H54 (cell line): ENCODE results near the gene TGFBI.

Experiments
- DNase-seq: peaks from one replicate; pipeline ENCODE4 v3.0.0; 2011; ENCODE audit warnings: low spot score, mixed read lengths; ENCODE audit not compliant: insufficient read length
- FAIRE-seq: peaks from 3 replicates; lab custom pipeline; 2011; peaks lifted over from hg19 to GRCh38; lab: Jason Lieb, UNC
- POLR2A ChIP-seq: IDR thresholded peaks from 2 replicates; pipeline ENCODE4 v1.6.1; 2011; ENCODE audit warnings: low read depth, mild to moderate bottlenecking, low read length

Gene TGFBI

DNA sequence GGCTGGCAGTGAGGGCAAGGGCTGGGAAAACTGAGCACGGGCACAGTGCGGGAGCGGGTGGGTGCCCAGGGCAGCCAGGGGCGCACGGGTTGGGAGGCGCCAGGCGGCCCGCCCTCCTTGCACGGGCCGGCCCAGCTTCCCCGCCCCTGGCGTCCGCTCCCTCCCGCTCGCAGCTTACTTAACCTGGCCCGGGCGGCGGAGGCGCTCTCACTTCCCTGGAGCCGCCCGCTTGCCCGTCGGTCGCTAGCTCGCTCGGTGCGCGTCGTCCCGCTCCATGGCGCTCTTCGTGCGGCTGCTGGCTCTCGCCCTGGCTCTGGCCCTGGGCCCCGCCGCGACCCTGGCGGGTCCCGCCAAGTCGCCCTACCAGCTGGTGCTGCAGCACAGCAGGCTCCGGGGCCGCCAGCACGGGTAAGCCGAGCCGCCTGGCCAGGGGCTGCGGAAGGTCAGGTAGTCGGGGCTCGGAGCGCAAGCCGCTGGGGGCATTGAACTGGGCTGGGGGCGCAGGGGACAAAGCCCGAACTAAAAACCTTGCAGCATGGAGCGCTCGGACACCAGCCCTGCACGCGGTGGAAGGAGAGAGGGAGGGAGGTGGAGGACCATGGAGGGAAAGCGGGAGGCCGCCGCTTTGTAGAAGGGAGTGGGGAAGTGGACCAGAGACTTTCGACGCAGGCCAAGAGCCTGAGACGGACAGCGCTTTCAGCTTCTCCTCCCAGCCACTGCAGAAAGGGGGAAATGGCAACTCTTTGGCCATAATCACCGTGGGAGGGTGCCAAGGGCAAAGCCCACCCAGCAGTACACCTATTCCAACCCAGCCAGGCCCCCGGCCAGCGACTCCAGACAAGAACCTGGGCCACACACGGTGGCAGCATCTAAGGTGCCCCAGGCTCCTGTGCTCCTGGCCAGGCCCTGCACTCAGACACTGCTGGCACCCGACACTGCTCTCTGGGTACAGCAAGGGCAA lies at the start of gene TGFBI:
TGFBI (plus strand) TSS at position 207 of the 961 bp plus-strand sequence; CDS start at position 275, 68 bp downstream.
- no peak for FAIRE-seq

DNA sequence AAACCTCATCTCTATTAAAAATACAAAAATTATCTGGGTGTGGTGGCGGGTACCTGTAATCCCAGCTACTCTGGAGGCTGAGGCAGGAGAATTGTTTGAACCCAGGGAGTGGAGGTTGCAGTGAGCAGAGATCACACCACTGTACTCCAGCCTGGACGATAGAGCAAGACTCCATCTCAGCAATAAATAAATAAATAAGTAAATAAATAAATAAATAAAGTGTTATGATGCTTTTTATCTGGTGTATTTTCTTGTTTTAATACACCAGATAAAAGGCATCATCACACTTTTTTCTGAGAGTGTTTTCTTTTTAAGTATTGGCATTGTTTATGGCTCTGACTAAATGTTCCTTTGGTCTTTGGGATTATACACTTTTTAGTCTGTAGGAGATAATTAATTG lies 49.8 kb upstream of the TGFBI start:
- FAIRE-seq (no peak), DNase-seq (no peak)
- no peak for TF ChIP-seq POLR2A

More for the DNA sequence above, at the start of gene TGFBI:
- TF ChIP-seq POLR2A = peak; percentile 29; the same call in 1 of the 2 replicates
- DNase-seq = no peak

DNA sequence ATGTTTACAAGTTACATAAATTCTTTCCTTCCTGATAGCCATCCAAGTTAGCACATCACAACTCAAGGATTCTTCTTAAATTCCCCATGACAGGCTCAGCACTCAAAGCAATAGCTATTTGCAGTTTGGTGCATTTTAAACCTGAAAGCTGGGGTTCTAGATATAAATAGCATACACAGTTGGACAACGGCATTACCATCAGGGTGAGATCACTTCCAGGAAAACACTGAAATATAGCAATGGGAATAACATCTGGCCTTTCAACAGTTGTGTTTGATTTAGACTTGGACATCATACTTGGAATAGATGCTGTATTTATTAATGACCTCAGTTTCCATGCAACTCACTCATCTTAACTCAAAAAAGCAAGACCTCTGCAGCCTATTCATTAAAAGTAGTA lies 49.3 kb upstream of the TGFBI start:
- no peak for TF ChIP-seq POLR2A
- DNase-seq (no peak), FAIRE-seq (no peak)

DNA sequence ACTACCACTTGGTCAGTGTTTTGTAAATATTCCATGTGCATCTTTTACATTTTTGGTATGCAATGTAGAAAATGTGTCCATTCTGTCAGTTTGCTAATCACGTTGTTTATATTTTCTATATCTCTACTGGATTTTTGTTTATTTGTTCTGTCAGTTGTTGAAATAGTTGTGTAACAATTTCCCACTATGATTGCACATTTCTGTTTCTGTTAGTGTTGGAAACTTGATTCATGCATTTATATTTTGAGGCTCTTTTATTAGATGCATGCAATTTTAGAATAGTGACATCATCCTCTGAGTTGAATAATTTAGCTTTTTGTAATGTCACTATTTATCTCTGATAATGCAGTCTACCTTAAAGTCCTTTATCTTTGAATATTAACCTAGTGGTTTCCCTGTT lies 48.2 kb upstream of the TGFBI start:
- DNase-seq (no peak), FAIRE-seq (no peak)
- no peak for TF ChIP-seq POLR2A

DNA sequence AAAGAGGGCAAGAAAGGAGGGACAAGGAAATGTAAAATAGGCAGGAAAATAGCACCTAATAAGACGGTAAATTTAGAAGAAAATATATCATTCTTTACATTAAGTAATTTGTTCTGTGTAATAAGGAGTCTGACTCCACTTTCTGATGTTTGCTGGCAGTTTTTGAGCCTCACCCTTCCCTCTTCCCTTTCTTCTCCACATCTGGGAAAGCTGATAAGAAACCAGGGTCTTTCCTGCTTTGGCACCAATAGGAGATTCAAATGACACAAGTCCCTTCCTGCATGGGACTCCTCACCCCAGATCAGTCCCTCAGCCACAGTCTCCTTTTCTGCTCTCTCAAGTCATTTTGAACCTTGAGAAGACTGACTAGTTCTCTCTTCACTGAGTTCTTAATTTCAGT lies 42.8 kb upstream of the TGFBI start:
- DNase-seq = no peak
- no peak for TF ChIP-seq POLR2A
- FAIRE-seq = no peak

- no peak for DNase-seq
- no peak for TF ChIP-seq POLR2A
- FAIRE-seq = no peak
Measured at GRCh38 chr5:135986401-135986800, 42.4 kb upstream of the TGFBI start.

DNA sequence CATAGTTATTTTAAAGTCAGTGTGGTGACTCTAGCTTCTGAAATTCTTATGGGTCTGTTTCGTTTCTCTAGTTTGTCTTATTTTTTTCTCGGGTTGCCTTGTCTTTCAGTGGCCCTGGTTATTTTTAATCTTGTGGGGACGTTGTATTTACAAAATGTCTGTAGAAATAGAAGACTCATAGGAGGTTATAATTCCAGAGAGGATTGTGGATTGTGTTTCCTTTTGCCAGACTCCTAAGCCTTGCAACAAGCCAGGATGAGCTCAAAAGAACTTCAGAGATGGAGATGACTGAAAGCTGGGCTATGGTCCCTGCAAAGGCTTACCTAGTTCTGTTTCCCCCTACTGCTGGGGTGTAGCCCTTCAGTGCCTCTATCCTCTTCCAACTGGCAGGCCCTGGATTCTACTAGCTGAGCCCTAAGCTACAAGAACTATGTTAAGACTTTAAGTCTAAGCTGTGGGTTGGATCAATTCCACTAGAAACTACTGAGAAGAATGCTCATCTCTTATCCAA lies 41.8 kb upstream of the TGFBI start:
- FAIRE-seq (no peak), DNase-seq (no peak)
- TF ChIP-seq POLR2A = no peak

DNA sequence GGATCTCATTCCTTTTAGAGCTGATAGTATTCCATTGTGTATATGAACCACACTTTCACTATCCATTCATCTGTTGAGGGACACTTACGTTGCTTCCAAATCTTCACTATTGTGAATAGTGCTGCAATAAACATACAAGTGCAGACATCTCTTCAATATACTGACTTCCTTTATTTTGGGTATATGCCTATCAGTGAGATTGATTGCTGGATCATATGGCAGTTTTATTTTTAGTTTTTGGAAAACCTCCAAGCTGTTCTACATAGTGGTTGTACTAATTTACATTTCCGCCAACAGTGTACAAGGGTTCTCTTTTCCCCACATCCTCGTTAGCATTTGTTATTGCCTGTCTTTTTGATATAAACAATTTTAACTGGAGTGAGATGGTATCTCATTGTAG lies 40.2 kb upstream of the TGFBI start:
- FAIRE-seq (no peak), DNase-seq (no peak)
- no peak for TF ChIP-seq POLR2A

GRCh38 chr5:135989686-135990085 lies 39.1 kb upstream of the TGFBI start:
- DNase-seq (no peak), FAIRE-seq (no peak)
- no peak for TF ChIP-seq POLR2A

- no peak for FAIRE-seq
- no peak for DNase-seq
- TF ChIP-seq POLR2A = no peak
Measured at GRCh38 chr5:135990528-135991255, 38.1 kb upstream of the TGFBI start.

- DNase-seq = no peak
- TF ChIP-seq POLR2A = no peak
- FAIRE-seq = no peak
Measured at GRCh38 chr5:135991429-135991828, 37.4 kb upstream of the TGFBI start.

DNA sequence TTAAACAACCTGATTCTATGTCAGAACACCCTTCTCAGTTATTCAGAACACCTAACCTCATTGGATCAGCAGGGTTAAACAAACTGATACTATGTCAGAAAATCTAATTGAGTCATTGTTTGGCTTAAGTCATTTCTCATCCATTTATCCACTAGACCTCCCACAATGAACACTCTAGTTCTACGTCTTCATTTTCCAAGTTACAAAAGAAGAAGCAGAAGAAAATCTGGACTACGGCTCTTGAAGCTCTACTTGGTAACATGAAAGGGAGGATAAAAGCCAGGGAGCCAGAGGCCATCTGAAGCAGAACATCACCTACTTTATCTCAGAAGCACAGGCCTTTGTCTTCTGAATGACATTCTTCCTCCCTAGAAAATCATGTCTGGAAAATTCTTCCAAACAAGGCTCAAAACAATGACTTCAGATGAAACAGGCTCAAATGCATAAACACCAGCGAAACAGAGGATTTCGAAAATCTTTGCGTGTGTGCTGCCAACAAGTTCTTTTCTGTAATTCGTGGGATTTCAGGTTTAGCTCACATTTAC lies 35.4 kb upstream of the TGFBI start:
- DNase-seq (no peak), FAIRE-seq (no peak)
- TF ChIP-seq POLR2A = no peak

DNA sequence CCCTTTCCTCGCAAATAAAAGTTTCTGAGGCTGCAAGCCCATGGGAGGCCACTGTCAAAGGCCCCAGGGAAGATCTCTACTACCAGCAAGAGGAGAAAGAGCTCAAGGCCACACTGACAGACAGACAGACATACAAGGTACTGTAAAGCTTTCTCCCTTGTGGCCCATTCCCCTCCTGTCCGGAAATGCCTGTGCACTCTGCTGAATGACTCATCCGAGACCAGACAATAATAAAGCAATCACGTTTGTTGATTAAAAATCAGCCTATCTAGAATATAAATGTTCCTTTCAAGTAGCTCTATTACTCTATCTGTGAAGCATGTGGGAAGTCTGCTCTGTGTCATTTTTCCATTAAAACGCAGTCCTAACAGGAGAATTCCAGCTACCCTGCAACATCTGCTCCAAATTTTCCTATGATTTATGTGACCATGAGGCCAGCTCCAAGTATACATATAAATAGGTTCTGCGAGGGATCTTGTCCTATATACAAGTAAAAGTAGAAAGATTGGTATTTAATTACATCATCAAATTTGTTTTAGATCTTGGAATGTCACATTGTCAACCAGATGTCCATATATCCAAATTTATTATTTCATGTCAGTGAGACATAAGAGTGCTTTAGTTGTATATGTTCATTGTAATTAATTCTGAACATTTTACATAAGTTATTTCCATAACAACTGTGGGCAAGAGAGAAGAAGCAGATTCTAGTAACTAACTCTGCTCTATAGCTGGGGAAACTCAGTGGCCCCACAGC lies 34.7 kb upstream of the TGFBI start:
- TF ChIP-seq POLR2A = no peak
- FAIRE-seq (no peak), DNase-seq (no peak)

DNA sequence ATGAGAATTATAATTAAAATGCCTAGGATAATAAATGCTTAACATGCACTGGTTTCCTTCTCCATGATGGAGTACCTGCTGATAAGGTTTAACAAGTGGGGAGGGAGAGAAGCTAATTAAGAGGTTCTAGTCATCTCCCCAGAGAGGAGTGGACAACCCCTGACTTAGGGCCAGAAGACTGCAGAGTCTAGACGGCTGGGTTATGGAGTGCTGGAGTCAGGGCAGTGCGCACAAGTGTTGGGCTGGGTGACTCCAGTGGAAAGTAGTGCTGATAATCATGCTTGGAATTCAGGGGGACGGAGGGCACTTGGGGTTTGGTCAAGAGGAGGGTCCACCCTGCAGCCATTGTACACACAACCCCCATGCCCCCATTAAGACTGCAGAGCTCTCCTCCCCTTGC lies 32.8 kb upstream of the TGFBI start:
- FAIRE-seq = no peak
- DNase-seq = no peak
- TF ChIP-seq POLR2A = no peak
